Upper lobe of left lung (tissue), 6 donors: ENCODE measurements around the gene COL2A1. TPM values are rescaled to one million over a fixed set of nuclear protein-coding genes. Genes with fewer than 3 reads are reported as not detected.

Source experiments
- ATAC-seq, 2 donors: fragments of 200-7000 bp; cut with Tn5 transposase; one replicate each; pipeline ENCODE4 v1.9.1; 2022; ENCODE audit warnings: mild to moderate bottlenecking in 2 of 2, moderate library complexity in 2 of 2; ENCODE audit not compliant: low FRiP score in 2 of 2
- DNase-seq, 2 donors: peaks; one replicate each; pipeline ENCODE4 v3.0.0-alpha.2; 2019 to 2020
- H3K27ac ChIP-seq, 4 donors: fragments of 200-600 bp; sonication (generic); one replicate each; pipeline ENCODE4 v1.5.1; 2016 to 2019
- H3K27me3 ChIP-seq, 4 donors: fragments of 200-600 bp; sonication (generic); one replicate each; pipeline ENCODE4 v1.5.1; 2017 to 2019
- H3K36me3 ChIP-seq, 4 donors: fragments of 200-600 bp; sonication (generic); one replicate each; pipeline ENCODE4 v1.5.1; 2016 to 2019
- H3K4me1 ChIP-seq, 4 donors: fragments of 200-600 bp; sonication (generic); one replicate each; pipeline ENCODE4 v1.5.1; 2018 to 2019
- H3K4me3 ChIP-seq, 4 donors: fragments of 200-600 bp; sonication (generic); one replicate each; pipeline ENCODE4 v1.5.1; 2017 to 2019; ENCODE audit warnings: mild to moderate bottlenecking in 2 of 4, moderate library complexity in 1 of 4
- H3K9me3 ChIP-seq, 4 donors: fragments of 200-600 bp; sonication (generic); one replicate each; pipeline ENCODE4 v1.5.1; 2018 to 2019
- CTCF ChIP-seq, 6 experiments: fragments of 450-650 bp in 4 of 6; fragments of 200-600 bp in 2 of 6; sonication (generic) in 2 of 6; IDR thresholded peaks; one replicate each; pipeline ENCODE4 v1.5.1; 2016 to 2019; ENCODE audit warnings: antibody characterized with exemption in 6 of 6
- EP300 ChIP-seq, 4 donors: sonication (generic); formaldehyde crosslinking; IDR thresholded peaks; one replicate each; pipeline ENCODE4 v1.5.1; 2017; ENCODE audit warnings: antibody characterized with exemption in 4 of 4, control low read depth in 2 of 4
- POLR2A ChIP-seq, 4 donors: fragments of 450-650 bp; IDR thresholded peaks; one replicate each; pipeline ENCODE4 v1.5.1; 2016 to 2017; ENCODE audit warnings: antibody characterized with exemption in 4 of 4, mild to moderate bottlenecking in 2 of 4
- POLR2AphosphoS5 ChIP-seq, 2 donors: sonication (generic); formaldehyde crosslinking; IDR thresholded peaks; one replicate each; pipeline ENCODE4 v1.5.1; 2017; ENCODE audit warnings: antibody characterized with exemption in 2 of 2
- WGBS, 2 donors: methylation state at CpG; one replicate each; pipeline ENCODE4 v1.1.5; 2017 to 2018; 5-methylcytosine and 5-hydroxymethylcytosine counted together
- total RNA-seq, 6 donors: library from RNA; depleted of rRNA in 4 of 6; stranded (reverse); fragments of >200 nt in 4 of 6; gene quantifications; one replicate each; pipeline versions ENCODE4 v1.1.0 to v1.2.1, GENCODE V29; 2016 to 2021
- donor health status: DM: no; HTN: no; CAD: no; lungs with moderate emphysema.
- donor health status: DM: no; HTN: yes; CAD: no; lungs with severe emphysema.

Gene COL2A1
- total RNA-seq, 6 donors from 2014 or later = 0.34 TPM; not detected in 5

GRCh38 chr12:48038085-48038484, 33.8 kb upstream of the COL2A1 start:
- 55 to 57% methylated on average over 5 of the region's 5 CpGs for WGBS, 2 donors
- DNase-seq (no peak), ATAC-seq (no peak)
- no peak overlapping the region for H3K27ac ChIP-seq
- H3K27me3 ChIP-seq = no peaks in the 10 kb centered on the region
- TF ChIP-seq CTCF (IDR thresholded peaks at IDR 0.05) = no peak
- H3K4me1 ChIP-seq = peaks cover 0 to 9% (median 0%) of the 10 kb centered on the region in 4 donors
- no peaks in the 10 kb centered on the region for H3K9me3 ChIP-seq
- H3K36me3 ChIP-seq = peaks cover 0 to 2% (median 0%) of the 10 kb centered on the region in 4 donors
- H3K4me3 ChIP-seq = no peak overlapping the region

GRCh38 chr12:48037267-48037915, 33.1 kb upstream of the COL2A1 start:
- no peak for DNase-seq
- H3K36me3 ChIP-seq = no peaks in the 10 kb centered on the region

GRCh38 chr12:48036818-48037217, 32.5 kb upstream of the COL2A1 start:
- WGBS, 2 donors = 90 to 100% methylated on average over 1 to 4 of the region's 4 CpGs
- no peak for TF ChIP-seq EP300 (IDR thresholded peaks at IDR 0.05)
- no peak for TF ChIP-seq CTCF (IDR thresholded peaks at IDR 0.05)
- TF ChIP-seq POLR2A (IDR thresholded peaks at IDR 0.05) = no peak
- TF ChIP-seq POLR2AphosphoS5 (IDR thresholded peaks at IDR 0.05) = no peak
- H3K27ac ChIP-seq = no peak overlapping the region

More at GRCh38 chr12:48037267-48037915, 33.1 kb upstream of the COL2A1 start:
- no peak overlapping the region for H3K4me3 ChIP-seq
- ATAC-seq = no peak
- no peak overlapping the region for H3K27ac ChIP-seq
- TF ChIP-seq POLR2A (IDR thresholded peaks at IDR 0.05) (no peak), CTCF (IDR thresholded peaks at IDR 0.05) (no peak), POLR2AphosphoS5 (IDR thresholded peaks at IDR 0.05) (no peak), EP300 (IDR thresholded peaks at IDR 0.05) (no peak)
- H3K27me3 ChIP-seq = no peaks in the 10 kb centered on the region
- H3K9me3 ChIP-seq = no peaks in the 10 kb centered on the region
- peaks cover 0 to 9% (median 0%) of the 10 kb centered on the region in 4 donors for H3K4me1 ChIP-seq
- 45 to 46% methylated on average over 9 of the region's 9 CpGs for WGBS, 2 donors

GRCh38 chr12:48034835-48035805, 30.8 kb upstream of the COL2A1 start:
- no peak for TF ChIP-seq CTCF (IDR thresholded peaks at IDR 0.05)
- TF ChIP-seq EP300 (IDR thresholded peaks at IDR 0.05) = no peak
- TF ChIP-seq POLR2AphosphoS5 (IDR thresholded peaks at IDR 0.05) = no peak
- TF ChIP-seq POLR2A (IDR thresholded peaks at IDR 0.05) = no peak
- ATAC-seq = no peak

More at GRCh38 chr12:48036818-48037217, 32.5 kb upstream of the COL2A1 start:
- Histone ChIP-seq H3K4me1 (peaks cover 0 to 9% (median 0%) of the 10 kb centered on the region in 4 donors), H3K4me3 (no peak overlapping the region), H3K9me3 (no peaks in the 10 kb centered on the region), H3K27me3 (no peaks in the 10 kb centered on the region), H3K36me3 (no peaks in the 10 kb centered on the region)
- no peak for ATAC-seq
- no peak for DNase-seq

More at GRCh38 chr12:48034835-48035805, 30.8 kb upstream of the COL2A1 start:
- Histone ChIP-seq H3K27ac (no peak overlapping the region), H3K9me3 (no peaks in the 10 kb centered on the region), H3K27me3 (no peaks in the 10 kb centered on the region), H3K4me3 (no peak overlapping the region), H3K36me3 (no peaks in the 10 kb centered on the region), H3K4me1 (peaks cover 0 to 9% (median 0%) of the 10 kb centered on the region in 4 donors)
- no peak for DNase-seq
- WGBS, 2 donors = 95 to 99% methylated on average over 8 of the region's 8 CpGs
